NOMO-1 treated with DMSO at 0.1 percent for 48 hours (cell line): ENCODE measurements around the gene ARHGAP25.
A peak's percentile ranks its signal among the peaks of the same experiment; 100 is the strongest.

Source experiments
- DNase-seq: peaks from one replicate; lab custom pipeline; 2025; ENCODE audit not compliant: unreplicated experiment; lab: John Stamatoyannopoulos, UW

ARHGAP25 gene

DNA sequence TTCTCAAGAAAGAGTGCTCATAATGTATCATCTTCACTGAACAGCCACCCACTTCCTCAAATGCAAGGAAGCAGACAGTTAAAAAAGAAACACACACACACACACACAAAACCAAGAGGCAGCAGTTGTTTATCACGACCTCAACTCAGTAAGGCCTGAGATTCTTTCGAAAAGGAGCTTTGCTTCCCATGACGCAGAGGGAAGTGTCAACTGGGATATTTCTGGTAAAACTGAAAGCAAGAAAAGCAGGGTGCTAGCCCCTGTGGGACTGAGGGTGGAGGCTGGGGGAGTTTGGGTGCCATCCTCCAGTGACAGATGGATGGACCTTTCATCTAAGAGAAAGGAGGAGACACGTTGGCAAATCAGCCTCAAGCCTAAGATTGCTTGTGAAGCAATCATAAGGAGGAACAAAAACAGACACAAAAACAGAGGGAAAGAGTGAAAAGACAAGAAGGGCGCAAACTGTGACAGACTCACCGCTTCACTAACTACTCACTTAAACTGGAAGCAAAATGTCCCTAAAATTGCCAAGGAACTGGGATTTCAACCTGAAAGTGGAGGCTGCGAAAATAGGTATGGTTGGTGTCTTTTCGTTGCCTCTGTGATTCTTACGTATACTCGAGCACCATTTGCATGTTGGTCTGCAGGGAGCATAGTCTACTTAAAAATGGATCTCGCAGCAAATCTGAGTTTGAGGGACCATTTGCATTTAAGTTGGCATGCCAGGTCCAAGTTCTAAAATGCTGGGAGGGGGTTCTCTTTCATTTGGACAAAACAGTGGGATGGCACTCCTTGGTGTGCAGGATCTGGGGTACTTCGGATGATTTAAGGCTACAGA is at the start of gene ARHGAP25:
Gene ARHGAP25, plus strand, starts transcription at position 124 of the 838 bp plus-strand sequence. Its CDS starts 389 bp downstream, at position 513.
- peak; percentile 86 for DNase-seq

DNA sequence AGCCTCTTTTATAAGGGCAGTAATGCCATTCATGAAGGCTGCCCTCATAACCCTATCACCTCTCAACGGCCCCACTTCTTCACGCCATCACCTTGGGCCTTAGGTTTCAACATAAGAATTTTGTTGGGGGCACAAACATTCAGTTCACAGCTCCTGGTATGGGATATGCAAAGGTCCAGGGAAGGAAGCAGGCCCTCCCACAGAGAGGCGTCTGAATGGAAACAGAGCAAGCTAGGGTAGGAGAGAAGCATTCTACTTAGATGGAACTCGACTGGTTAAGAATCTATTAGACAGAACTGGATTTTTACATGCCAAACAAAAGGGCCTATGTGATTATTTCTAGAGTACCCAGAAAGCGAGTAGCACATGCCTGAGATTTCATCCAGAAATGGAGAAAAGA is 48.4 kb upstream of the ARHGAP25 start:
- no peak for DNase-seq

DNA sequence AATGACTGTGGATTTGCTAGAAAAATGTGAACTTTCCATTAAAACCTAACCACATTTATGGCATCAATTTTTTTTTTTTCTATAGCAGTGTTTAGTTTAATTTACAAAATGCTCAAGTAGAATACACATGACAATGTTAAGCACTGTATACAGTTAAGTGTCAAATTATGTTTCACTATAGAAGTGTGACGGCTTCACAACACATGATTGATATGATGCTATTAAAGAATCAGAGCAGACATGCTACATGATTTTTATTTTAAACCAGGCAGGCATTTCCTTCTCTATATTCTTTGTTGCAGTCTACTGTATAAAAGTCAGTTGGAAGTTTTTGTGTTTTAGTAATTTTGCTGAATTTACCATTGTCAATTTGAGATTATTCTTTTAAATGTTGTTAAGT is 47.6 kb upstream of the ARHGAP25 start:
- DNase-seq, result no peak

GRCh38 chr2:68689553-68690537 is 44.8 kb upstream of the ARHGAP25 start:
- DNase-seq, result peak; percentile 97

DNA sequence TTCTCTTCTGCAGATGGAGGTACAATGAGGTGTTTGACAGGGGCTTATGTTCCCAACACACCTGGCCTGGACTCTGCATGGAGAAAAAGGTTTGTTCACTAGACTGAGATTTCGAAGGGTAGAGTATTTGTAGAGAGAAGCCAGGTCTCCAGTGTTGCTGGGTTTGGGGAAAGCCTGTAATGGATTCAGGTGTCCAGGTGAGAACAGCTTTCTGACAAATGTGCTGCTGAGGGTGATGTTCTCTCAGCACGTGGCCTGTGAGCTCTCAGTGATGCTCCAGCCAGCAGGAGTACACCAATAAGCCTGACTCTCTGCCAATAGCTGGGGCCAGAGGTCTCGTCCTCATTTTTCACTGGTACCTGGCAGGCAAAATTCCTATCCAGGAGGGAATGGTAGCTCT is 43.8 kb upstream of the ARHGAP25 start:
- DNase-seq, result no peak

GRCh38 chr2:68692511-68692910 is 42.1 kb upstream of the ARHGAP25 start:
- peak; percentile 37 for DNase-seq

- DNase-seq, result no peak
These were observed 40.7 kb upstream of the ARHGAP25 start for GRCh38 chr2:68693951-68694350.

DNA sequence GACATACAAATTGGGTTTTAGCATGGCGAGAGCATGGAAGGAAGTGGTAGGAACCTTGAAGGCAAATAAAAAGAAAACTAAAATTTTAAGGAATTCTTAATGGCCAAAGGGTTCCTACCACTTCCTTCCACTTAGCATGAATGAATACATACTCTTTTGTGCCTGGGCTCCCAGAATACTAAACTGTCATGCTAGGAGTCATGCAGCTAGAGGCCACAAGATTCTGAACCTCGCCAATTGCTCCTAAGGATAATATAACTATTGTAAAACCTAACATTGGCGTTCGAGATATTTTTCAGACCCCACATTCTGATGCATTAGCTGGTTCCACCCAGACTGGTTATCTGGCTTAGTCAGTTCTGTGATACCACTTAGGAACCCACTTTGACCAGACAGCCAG is 38.6 kb upstream of the ARHGAP25 start:
- no peak for DNase-seq

- no peak for DNase-seq
These were observed 38.1 kb upstream of the ARHGAP25 start for GRCh38 chr2:68696554-68696953.

GRCh38 chr2:68698567-68699377 is 35.8 kb upstream of the ARHGAP25 start:
- DNase-seq, result no peak

- no peak for DNase-seq
These were observed 34.1 kb upstream of the ARHGAP25 start for GRCh38 chr2:68700560-68700959.

DNA sequence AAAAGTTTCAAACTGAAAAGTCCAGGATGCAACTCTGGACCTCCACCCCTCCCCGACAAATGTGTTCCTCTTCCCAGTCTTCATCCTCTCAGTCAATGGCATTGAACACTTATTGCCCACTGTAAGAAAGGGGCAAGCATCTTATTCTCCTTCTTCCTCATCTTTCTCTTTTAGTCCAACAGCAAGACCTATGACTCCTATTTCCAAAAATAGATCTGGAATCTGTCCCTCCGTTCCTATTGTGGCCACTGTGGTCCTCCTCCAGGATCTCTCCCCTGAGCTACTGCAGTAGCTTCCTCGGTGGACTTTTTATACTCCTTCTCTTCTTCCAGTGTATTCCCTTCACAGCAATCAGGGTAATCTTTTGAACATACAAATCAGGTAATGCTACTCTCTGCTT is 28.0 kb upstream of the ARHGAP25 start:
- DNase-seq, result no peak

- DNase-seq, result no peak
These were observed 26.0 kb upstream of the ARHGAP25 start for GRCh38 chr2:68708629-68709028.

DNA sequence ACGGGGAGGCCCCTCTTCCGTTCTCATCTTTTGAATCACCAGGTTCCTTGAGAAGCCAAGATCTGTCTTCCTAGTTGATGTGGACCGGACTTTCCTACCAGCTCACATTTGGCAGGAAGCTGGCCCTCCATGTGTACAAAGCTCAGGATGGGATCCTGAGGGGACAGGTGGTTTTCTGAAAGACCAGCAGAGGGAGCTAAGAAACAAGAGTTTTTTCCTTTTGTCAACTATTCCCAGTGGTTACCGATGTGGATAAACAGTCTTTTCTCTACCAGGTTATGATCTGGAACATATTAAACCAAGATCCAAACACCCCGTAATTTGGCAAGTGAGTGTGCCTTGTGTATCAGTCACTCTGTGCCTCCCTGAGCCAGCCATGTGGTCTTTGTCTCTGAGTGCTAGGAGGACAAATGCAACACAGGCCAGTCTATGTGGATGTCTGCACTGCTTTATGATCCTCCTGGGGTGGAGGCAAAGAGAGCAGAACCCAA is 25.1 kb upstream of the ARHGAP25 start:
- peak; percentile 56 for DNase-seq

- no peak for DNase-seq
These were observed 24.3 kb upstream of the ARHGAP25 start for GRCh38 chr2:68710336-68710735.

GRCh38 chr2:68710756-68711155 is 23.9 kb upstream of the ARHGAP25 start:
- no peak for DNase-seq

DNA sequence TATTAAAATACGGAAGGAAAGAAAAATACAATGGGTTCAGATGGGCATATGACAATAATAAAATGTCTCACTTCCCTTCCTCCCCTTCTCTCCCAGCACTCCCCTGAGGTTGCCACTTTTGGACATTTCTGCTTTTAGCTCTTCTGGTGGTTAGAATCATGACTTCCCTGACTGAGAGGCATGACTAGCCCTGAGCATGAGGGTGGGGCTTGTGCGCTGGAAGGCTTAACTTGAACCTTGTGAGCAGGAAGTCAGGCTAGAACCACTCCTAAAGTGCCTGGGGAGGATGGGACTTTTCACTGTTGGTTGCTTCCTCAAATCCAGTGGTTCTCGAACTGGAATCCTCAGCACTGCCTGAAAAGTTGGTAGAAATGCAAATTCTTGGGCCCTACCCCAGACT is 19.7 kb upstream of the ARHGAP25 start:
- DNase-seq, result peak; percentile 97

- DNase-seq, result peak; percentile 70
These were observed 19.1 kb upstream of the ARHGAP25 start for GRCh38 chr2:68715353-68716041.

GRCh38 chr2:68716604-68717304 is 17.9 kb upstream of the ARHGAP25 start:
- DNase-seq, result no peak

- DNase-seq, result no peak
These were observed 17.3 kb upstream of the ARHGAP25 start for GRCh38 chr2:68717305-68717661.
